Peyer's patch (tissue), 4 donors: Measurements from ENCODE around the gene RARB. TPM values are rescaled to one million over a fixed set of nuclear protein-coding genes. Genes with fewer than 3 reads are reported as not detected.

ENCODE experiments used
- DNase-seq, 3 donors: peaks; one replicate each; pipeline ENCODE4 v3.0.0-alpha.2; 2017 to 2019
- H3K27ac ChIP-seq, 4 donors: fragments of 200-600 bp; sonication (generic); one replicate each; pipeline ENCODE4 v1.5.1; 2016 to 2019
- H3K27me3 ChIP-seq, 2 donors: fragments of 200-600 bp; sonication (generic); one replicate each; pipeline ENCODE4 v1.5.1; 2019
- H3K36me3 ChIP-seq, 3 donors: fragments of 200-600 bp; sonication (generic); one replicate each; pipeline ENCODE4 v1.5.1; 2016 to 2019
- H3K4me1 ChIP-seq, 4 donors: fragments of 200-600 bp; sonication (generic); one replicate each; pipeline ENCODE4 v1.5.1; 2016 to 2019
- H3K4me3 ChIP-seq, 4 donors: fragments of 200-600 bp; sonication (generic); 1 replicate in 3 of 4; 2 replicates in 1 of 4; pipeline ENCODE4 v1.5.1; 2016 to 2019; ENCODE audit warnings: mild to moderate bottlenecking in 1 of 4
- H3K9me3 ChIP-seq, 4 donors: fragments of 200-600 bp; sonication (generic); one replicate each; pipeline ENCODE4 v1.5.1; 2016 to 2019; ENCODE audit warnings: mild to moderate bottlenecking in 1 of 4
- POLR2A ChIP-seq, 2 donors: fragments of 450-650 bp; IDR thresholded peaks; one replicate each; pipeline ENCODE4 v1.5.1; 2017; ENCODE audit warnings: antibody characterized with exemption in 2 of 2, mild to moderate bottlenecking in 2 of 2, moderate library complexity in 2 of 2
- small RNA-seq, 2 donors: library from RNA; depleted of rRNA; stranded (forward); fragments of <200 nt; gene quantifications; one replicate each; pipeline ENCODE3, GENCODE V24; 2016
- total RNA-seq, 4 donors: library from RNA; depleted of rRNA; stranded (reverse); fragments of >200 nt; gene quantifications; one replicate each; pipeline ENCODE4 v1.1.0, GENCODE V29; 2016
- TF ChIP-seq, protein P1 (sequence below), 6 experiments: fragments of 450-650 bp in 4 of 6; fragments of 200-600 bp in 2 of 6; sonication (generic) in 1 of 6; IDR thresholded peaks; one replicate each; pipeline ENCODE4 v1.5.1; 2017 to 2019; ENCODE audit warnings: antibody characterized with exemption in 6 of 6, mild to moderate bottlenecking in 3 of 6, moderate library complexity in 1 of 6

The RARB gene
- total RNA-seq, 4 donors from 2014 or later = 0.53 to 4.1 (median 2.9) TPM

DNA sequence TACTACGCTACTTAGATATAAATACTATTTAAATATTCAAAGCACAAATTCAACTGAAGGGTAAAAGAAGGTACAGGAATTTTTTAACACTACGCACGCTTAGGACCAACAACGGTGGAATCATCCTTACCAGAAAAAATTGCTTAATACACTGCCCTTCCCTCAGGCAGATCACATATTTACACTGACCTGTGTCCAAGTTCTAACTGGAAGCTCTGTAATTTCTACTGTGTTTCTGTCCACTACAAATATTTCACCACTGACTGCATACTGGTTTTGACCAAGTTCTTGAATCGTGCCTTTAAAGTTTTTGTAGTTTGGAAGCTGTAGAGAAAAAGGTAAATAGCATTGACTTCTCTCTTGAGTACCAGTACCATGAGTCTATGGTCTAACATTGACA is 192.4 kb downstream of the RARB start:
- H3K27me3 ChIP-seq = no peaks in the 10 kb centered on the region
- TF ChIP-seq, protein P1, sequence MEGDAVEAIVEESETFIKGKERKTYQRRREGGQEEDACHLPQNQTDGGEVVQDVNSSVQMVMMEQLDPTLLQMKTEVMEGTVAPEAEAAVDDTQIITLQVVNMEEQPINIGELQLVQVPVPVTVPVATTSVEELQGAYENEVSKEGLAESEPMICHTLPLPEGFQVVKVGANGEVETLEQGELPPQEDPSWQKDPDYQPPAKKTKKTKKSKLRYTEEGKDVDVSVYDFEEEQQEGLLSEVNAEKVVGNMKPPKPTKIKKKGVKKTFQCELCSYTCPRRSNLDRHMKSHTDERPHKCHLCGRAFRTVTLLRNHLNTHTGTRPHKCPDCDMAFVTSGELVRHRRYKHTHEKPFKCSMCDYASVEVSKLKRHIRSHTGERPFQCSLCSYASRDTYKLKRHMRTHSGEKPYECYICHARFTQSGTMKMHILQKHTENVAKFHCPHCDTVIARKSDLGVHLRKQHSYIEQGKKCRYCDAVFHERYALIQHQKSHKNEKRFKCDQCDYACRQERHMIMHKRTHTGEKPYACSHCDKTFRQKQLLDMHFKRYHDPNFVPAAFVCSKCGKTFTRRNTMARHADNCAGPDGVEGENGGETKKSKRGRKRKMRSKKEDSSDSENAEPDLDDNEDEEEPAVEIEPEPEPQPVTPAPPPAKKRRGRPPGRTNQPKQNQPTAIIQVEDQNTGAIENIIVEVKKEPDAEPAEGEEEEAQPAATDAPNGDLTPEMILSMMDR (IDR thresholded peaks at IDR 0.05) = no peak
- TF ChIP-seq POLR2A (IDR thresholded peaks at IDR 0.05) = no peak
- H3K36me3 ChIP-seq = peaks cover 0 to 76% (median 0%) of the 10 kb centered on the region in 3 donors
- no peak overlapping the region for H3K27ac ChIP-seq
- H3K9me3 ChIP-seq = no peaks in the 10 kb centered on the region
- DNase-seq = no peak
- H3K4me3 ChIP-seq = no peak overlapping the region
- no peaks in the 10 kb centered on the region for H3K4me1 ChIP-seq

DNA sequence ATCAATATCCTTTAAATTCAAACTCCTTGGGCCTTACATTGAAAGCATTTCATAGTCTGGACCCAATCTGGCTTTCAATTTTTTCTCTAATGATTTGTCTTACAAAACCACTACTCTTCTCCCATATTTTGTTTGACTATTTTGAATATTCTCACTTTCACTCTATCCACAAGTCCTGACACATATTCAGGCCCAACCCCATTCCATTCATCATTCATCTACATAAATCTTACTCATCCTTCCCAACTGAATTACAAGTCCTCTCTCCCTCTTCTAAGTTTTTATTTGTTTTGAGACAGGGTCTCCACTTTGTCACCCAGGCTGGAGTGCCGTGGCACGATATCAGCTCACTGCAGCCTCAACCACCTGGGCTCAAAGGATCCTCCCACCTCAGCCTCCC is 193.0 kb downstream of the RARB start:
- peaks cover 0 to 76% (median 0%) of the 10 kb centered on the region in 3 donors for H3K36me3 ChIP-seq
- no peaks in the 10 kb centered on the region for H3K27me3 ChIP-seq
- no peak overlapping the region for H3K27ac ChIP-seq
- TF ChIP-seq, protein P1 (IDR thresholded peaks at IDR 0.05) = no peak
- no peak for TF ChIP-seq POLR2A (IDR thresholded peaks at IDR 0.05)
- no peaks in the 10 kb centered on the region for H3K9me3 ChIP-seq
- no peaks in the 10 kb centered on the region for H3K4me1 ChIP-seq
- H3K4me3 ChIP-seq = no peak overlapping the region
- DNase-seq = no peak

DNA sequence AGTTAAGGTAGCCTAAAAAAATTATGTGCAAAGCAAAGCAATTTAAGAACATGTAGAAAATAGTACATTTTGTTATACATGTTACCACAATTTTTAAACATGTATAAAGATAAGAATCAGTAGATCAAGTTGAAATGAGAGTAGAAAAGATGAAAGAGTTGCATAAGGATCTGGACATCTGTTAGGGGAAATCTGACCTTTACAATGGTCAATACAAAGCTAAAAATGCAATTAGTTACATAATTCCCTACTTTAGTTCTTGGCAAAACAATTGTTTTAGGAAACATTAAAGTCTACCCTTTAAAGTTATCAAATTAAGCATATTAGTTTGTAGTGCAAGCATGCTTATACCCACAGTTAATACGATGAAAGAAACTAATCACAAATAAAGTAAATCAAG is 203.9 kb downstream of the RARB start:
- peaks cover 0 to 84% (median 0%) of the 10 kb centered on the region in 3 donors for H3K36me3 ChIP-seq
- TF ChIP-seq, protein P1 (IDR thresholded peaks at IDR 0.05) = no peak
- no peak for TF ChIP-seq POLR2A (IDR thresholded peaks at IDR 0.05)

DNA sequence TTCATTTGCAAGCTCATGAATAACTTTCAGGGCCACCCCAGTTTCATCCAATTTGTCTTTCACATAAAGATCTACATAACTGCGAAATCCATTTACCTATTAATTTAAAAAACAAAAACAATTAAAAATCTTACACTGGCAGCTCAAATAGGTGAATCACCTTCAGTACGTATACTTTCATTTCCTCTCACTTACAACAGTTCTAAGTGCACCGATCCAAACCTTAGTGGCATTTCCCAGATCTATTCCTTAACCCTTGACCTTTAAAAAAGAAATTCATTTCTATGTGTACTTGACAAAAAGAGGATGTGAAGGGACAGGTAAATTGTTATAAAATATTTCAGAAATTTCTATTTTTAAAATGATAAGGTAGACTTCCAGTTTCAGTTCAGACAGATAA is 205.9 kb downstream of the RARB start:
- Histone ChIP-seq H3K36me3 (peaks cover 0 to 68% (median 0%) of the 10 kb centered on the region in 3 donors), H3K4me3 (no peak overlapping the region), H3K27ac (no peak overlapping the region), H3K27me3 (no peaks in the 10 kb centered on the region), H3K4me1 (no peaks in the 10 kb centered on the region), H3K9me3 (no peaks in the 10 kb centered on the region)
- TF ChIP-seq, protein P1 (IDR thresholded peaks at IDR 0.05) = no peak
- TF ChIP-seq POLR2A (IDR thresholded peaks at IDR 0.05) = no peak
- no peak for DNase-seq

More for the DNA sequence above, 203.9 kb downstream of the RARB start:
- Histone ChIP-seq H3K27me3 (no peaks in the 10 kb centered on the region), H3K9me3 (no peaks in the 10 kb centered on the region), H3K4me3 (no peak overlapping the region), H3K27ac (no peak overlapping the region), H3K4me1 (no peaks in the 10 kb centered on the region)
- no peak for DNase-seq

DNA sequence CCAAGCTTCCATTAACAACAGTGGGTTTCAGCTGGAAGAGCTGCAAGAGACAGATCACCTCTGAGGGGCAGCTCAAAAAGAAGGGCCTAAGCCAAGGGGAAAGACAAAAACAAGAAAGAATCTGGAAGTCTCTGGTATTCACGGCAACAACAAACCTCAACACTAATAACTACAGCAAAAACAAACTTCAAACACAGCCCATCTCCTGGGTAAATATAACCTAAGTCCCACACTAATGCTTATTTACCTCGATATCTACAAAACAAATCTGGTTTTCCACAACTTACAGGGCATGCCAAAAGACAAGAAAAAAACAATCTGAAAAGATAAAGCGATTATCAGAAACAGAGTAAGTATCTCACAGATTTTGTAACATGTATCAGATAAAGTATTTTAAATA is 207.0 kb downstream of the RARB start:
- Histone ChIP-seq H3K27me3 (no peaks in the 10 kb centered on the region), H3K36me3 (peaks cover 0 to 57% (median 0%) of the 10 kb centered on the region in 3 donors), H3K9me3 (no peaks in the 10 kb centered on the region), H3K4me3 (no peak overlapping the region), H3K27ac (no peak overlapping the region), H3K4me1 (no peaks in the 10 kb centered on the region)
- no peak for DNase-seq
- TF ChIP-seq, protein P1 (IDR thresholded peaks at IDR 0.05) = no peak
- TF ChIP-seq POLR2A (IDR thresholded peaks at IDR 0.05) = no peak

Small RNAs within 50 kb of the gene (small RNA-seq; reads per million reads assigned to genes)
- 0 reads per million in 2 donors for gene RF01161
- gene RF02271 = 0 reads per million in 2 donors

Other genes starting within 250 kb of the RARB start
- gene TOP2B, start 236.6 kb downstream of the RARB start, total RNA-seq = 100 to 1,000 TPM in 1 of 4 donors, 10 to 100 TPM in 3; 70.4 to 198 (median 73.8) TPM